ENCODE results near the gene TIMM22.
A peak's percentile ranks its signal among the peaks of the same experiment; 100 is the strongest.
"Not testable (repeated sequence)": the region's sequence is repeated elsewhere in the genome, so short reads cannot be mapped to it uniquely, and the experiment has no call there.

The TIMM22 gene

GRCh38 chr17:983921-984320 is 13.0 kb upstream of the TIMM22 start:
- H3K27ac ChIP-seq (ENCODE audit: low read length) = no peak overlapping the region
- no peak overlapping the region for H3K9ac ChIP-seq (ENCODE audit: low read length in 2 of 2)
- no peak overlapping the region for H3K4me3 ChIP-seq (ENCODE audit: low read length in 2 of 2)
- H3K36me3 ChIP-seq (ENCODE audit: control insufficient read depth in 2 of 2, insufficient read depth in 2 of 2, low read length in 2 of 2) = no peaks in the 10 kb centered on the region
- H3K4me1 ChIP-seq (ENCODE audit: control insufficient read depth, insufficient read depth, low read length) = peaks cover 10% of the 10 kb centered on the region
- H3K27me3 ChIP-seq (ENCODE audit: control insufficient read depth in 1 of 2, insufficient read depth in 2 of 2, low read length in 2 of 2) = no peaks in the 10 kb centered on the region
- no peaks in the 10 kb centered on the region for H3K9me3 ChIP-seq (ENCODE audit: control insufficient read depth in 2 of 2, low read length in 2 of 2)

- no peaks in the 10 kb centered on the region for H3K9me3 ChIP-seq (ENCODE audit: control insufficient read depth in 2 of 2, low read length in 2 of 2)
- H3K36me3 ChIP-seq (ENCODE audit: control insufficient read depth in 2 of 2, insufficient read depth in 2 of 2, low read length in 2 of 2) = no peaks in the 10 kb centered on the region
- no peak overlapping the region for H3K4me3 ChIP-seq (ENCODE audit: low read length in 2 of 2)
- H3K9ac ChIP-seq (ENCODE audit: low read length in 2 of 2) = no peak overlapping the region
- H3K4me1 ChIP-seq (ENCODE audit: control insufficient read depth, insufficient read depth, low read length) = no peaks in the 10 kb centered on the region
- H3K27ac ChIP-seq (ENCODE audit: low read length) = no peak overlapping the region
- H3K27me3 ChIP-seq (ENCODE audit: control insufficient read depth in 1 of 2, insufficient read depth in 2 of 2, low read length in 2 of 2) = no peaks in the 10 kb centered on the region
These were observed 10.5 kb upstream of the TIMM22 start for GRCh38 chr17:986322-986929.

DNA sequence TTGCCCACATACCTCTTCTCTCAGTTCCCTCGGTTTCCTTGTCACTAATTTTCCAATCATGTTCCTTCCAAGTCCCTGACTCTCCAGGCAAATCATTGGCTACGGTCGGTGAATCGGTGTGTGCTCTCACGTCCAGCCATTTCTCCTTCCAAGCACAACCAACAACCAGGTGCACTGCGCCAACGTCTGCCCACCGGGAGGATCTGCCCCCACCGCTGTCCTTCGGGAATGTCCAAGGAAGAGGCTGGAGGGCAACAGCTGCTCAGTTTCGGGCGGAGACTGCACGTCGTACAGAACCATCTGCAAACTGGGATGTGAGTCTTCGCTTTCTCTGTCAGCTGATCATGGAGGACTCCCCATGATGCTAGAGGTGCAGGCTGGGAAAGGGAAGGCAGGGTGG is 9.0 kb upstream of the TIMM22 start:
- no peaks in the 10 kb centered on the region for H3K4me1 ChIP-seq (ENCODE audit: control insufficient read depth, insufficient read depth, low read length)
- no peak overlapping the region for H3K27ac ChIP-seq (ENCODE audit: low read length)
- no peaks in the 10 kb centered on the region for H3K36me3 ChIP-seq (ENCODE audit: control insufficient read depth in 2 of 2, insufficient read depth in 2 of 2, low read length in 2 of 2)
- H3K9ac ChIP-seq (ENCODE audit: low read length in 2 of 2) = no peak overlapping the region
- no peaks in the 10 kb centered on the region for H3K9me3 ChIP-seq (ENCODE audit: control insufficient read depth in 2 of 2, low read length in 2 of 2)
- H3K27me3 ChIP-seq (ENCODE audit: control insufficient read depth in 1 of 2, insufficient read depth in 2 of 2, low read length in 2 of 2) = no peaks in the 10 kb centered on the region
- no peak overlapping the region for H3K4me3 ChIP-seq (ENCODE audit: low read length in 2 of 2)

- Histone ChIP-seq H3K9me3 (ENCODE audit: control insufficient read depth in 2 of 2, low read length in 2 of 2) (no peaks in the 10 kb centered on the region), H3K9ac (ENCODE audit: low read length in 2 of 2) (no peak overlapping the region), H3K36me3 (ENCODE audit: control insufficient read depth in 2 of 2, insufficient read depth in 2 of 2, low read length in 2 of 2) (no peaks in the 10 kb centered on the region), H3K4me3 (ENCODE audit: low read length in 2 of 2) (no peak overlapping the region), H3K27me3 (ENCODE audit: control insufficient read depth in 1 of 2, insufficient read depth in 2 of 2, low read length in 2 of 2) (no peaks in the 10 kb centered on the region), H3K4me1 (ENCODE audit: control insufficient read depth, insufficient read depth, low read length) (no peaks in the 10 kb centered on the region), H3K27ac (ENCODE audit: low read length) (no peak overlapping the region)
These were observed 8.4 kb upstream of the TIMM22 start for GRCh38 chr17:988561-988960.

- H3K27ac ChIP-seq (ENCODE audit: low read length) = no peak overlapping the region
- H3K9me3 ChIP-seq (ENCODE audit: control insufficient read depth in 2 of 2, low read length in 2 of 2) = no peaks in the 10 kb centered on the region
- peaks cover 7% of the 10 kb centered on the region for H3K4me1 ChIP-seq (ENCODE audit: control insufficient read depth, insufficient read depth, low read length)
- no peaks in the 10 kb centered on the region for H3K27me3 ChIP-seq (ENCODE audit: control insufficient read depth in 1 of 2, insufficient read depth in 2 of 2, low read length in 2 of 2)
- no peak overlapping the region for H3K4me3 ChIP-seq (ENCODE audit: low read length in 2 of 2)
- H3K9ac ChIP-seq (ENCODE audit: low read length in 2 of 2) = no peak overlapping the region
- no peaks in the 10 kb centered on the region for H3K36me3 ChIP-seq (ENCODE audit: control insufficient read depth in 2 of 2, insufficient read depth in 2 of 2, low read length in 2 of 2)
These were observed 4.0 kb upstream of the TIMM22 start for GRCh38 chr17:992933-993332.

DNA sequence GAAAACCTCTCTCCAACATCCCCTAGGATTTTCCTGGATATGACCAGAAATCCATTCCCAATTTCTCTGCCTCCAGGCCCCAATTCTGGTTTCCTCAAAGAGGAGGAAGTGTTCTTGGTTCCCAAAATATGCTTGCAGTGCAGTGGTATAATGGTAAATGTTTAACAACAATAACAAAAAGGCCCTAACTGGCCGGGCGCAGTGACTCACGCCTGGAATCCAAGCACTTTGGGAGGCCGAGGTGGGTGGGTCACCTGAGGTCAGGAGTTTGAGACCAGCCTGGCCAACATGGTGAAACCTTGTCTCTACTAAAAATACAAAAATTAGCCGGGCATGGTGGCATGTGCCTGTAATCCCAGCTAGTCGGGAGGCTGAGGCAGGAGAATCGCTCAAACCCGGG is 1.6 kb upstream of the TIMM22 start:
- H3K27me3 ChIP-seq (ENCODE audit: control insufficient read depth in 1 of 2, insufficient read depth in 2 of 2, low read length in 2 of 2); H3K36me3 ChIP-seq (ENCODE audit: control insufficient read depth in 2 of 2, insufficient read depth in 2 of 2, low read length in 2 of 2); H3K9me3 ChIP-seq (ENCODE audit: control insufficient read depth in 2 of 2, low read length in 2 of 2); H3K27ac ChIP-seq (ENCODE audit: low read length); H3K9ac ChIP-seq (ENCODE audit: low read length in 2 of 2); H3K4me3 ChIP-seq (ENCODE audit: low read length in 2 of 2): not testable (repeated sequence)
- H3K4me1 ChIP-seq (ENCODE audit: control insufficient read depth, insufficient read depth, low read length) = peaks cover 21% of the 10 kb centered on the region

GRCh38 chr17:998111-998510 is 1.2 kb downstream of the TIMM22 start:
- no peak overlapping the region for H3K27ac ChIP-seq (ENCODE audit: low read length)
- H3K4me1 ChIP-seq (ENCODE audit: control insufficient read depth, insufficient read depth, low read length) = peaks cover 49% of the 10 kb centered on the region
- no peaks in the 10 kb centered on the region for H3K9me3 ChIP-seq (ENCODE audit: control insufficient read depth in 2 of 2, low read length in 2 of 2)
- peak overlapping the region in 1 of 2 donors; percentile 36 for H3K9ac ChIP-seq (ENCODE audit: low read length in 2 of 2)
- no peaks in the 10 kb centered on the region for H3K27me3 ChIP-seq (ENCODE audit: control insufficient read depth in 1 of 2, insufficient read depth in 2 of 2, low read length in 2 of 2)
- H3K4me3 ChIP-seq (ENCODE audit: low read length in 2 of 2) = peak overlapping the region; percentile 85 to 99
- peaks cover 4 to 19% of the 10 kb centered on the region in 2 donors for H3K36me3 ChIP-seq (ENCODE audit: control insufficient read depth in 2 of 2, insufficient read depth in 2 of 2, low read length in 2 of 2)

GRCh38 chr17:1000597-1001461 is 3.9 kb downstream of the TIMM22 start:
- no peak overlapping the region for H3K4me3 ChIP-seq (ENCODE audit: low read length in 2 of 2)
- peaks cover 76% of the 10 kb centered on the region for H3K4me1 ChIP-seq (ENCODE audit: control insufficient read depth, insufficient read depth, low read length)
- no peaks in the 10 kb centered on the region for H3K27me3 ChIP-seq (ENCODE audit: control insufficient read depth in 1 of 2, insufficient read depth in 2 of 2, low read length in 2 of 2)
- H3K9me3 ChIP-seq (ENCODE audit: control insufficient read depth in 2 of 2, low read length in 2 of 2) = no peaks in the 10 kb centered on the region
- peak overlapping the region; percentile 81 for H3K27ac ChIP-seq (ENCODE audit: low read length)
- H3K36me3 ChIP-seq (ENCODE audit: control insufficient read depth in 2 of 2, insufficient read depth in 2 of 2, low read length in 2 of 2) = peaks cover 6 to 29% of the 10 kb centered on the region in 2 donors
- peak overlapping the region in 1 of 2 donors; percentile 29 for H3K9ac ChIP-seq (ENCODE audit: low read length in 2 of 2)

DNA sequence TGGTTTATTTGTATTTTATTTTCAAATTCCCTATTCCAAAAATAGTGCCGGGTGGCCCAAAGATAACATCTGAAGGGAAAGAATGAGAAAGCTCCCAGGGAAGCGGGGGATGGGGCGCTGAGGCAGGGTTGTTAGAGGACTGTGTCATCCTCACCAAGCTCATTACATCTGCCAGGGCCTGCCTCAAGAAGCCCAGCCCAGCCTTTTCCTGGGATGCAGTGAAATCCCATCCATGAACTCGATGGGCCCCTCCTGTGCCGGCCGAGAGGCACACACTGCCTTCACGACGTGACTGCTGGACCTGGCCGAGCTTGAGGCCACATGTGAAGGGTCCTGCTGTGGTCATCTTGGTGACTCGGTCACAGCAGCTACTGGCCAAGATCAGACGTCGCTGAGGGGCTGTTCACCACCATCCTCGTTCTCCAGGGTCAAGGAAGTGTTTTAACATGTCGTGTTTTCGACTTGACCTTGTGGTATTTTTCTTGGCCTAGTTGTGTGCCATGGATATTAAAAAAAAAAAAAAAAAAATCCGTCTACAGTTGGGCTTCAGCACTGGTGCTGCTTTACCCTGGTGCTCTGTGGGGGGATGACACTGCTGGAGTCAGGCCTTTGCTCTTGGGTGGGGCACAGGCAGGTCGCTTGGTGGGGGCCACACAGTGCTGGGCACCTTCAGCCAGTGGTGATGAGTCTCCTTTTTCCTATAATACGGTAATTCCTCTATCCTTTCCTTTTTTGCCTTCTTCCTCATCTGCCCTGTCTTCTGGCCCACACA is 4.9 kb downstream of the TIMM22 start:
- H3K27ac ChIP-seq (ENCODE audit: low read length) = peak overlapping the region; percentile 81
- peak overlapping the region in 1 of 2 donors; percentile 36 for H3K9ac ChIP-seq (ENCODE audit: low read length in 2 of 2)
- no peaks in the 10 kb centered on the region for H3K27me3 ChIP-seq (ENCODE audit: control insufficient read depth in 1 of 2, insufficient read depth in 2 of 2, low read length in 2 of 2)
- H3K4me3 ChIP-seq (ENCODE audit: low read length in 2 of 2) = no peak overlapping the region
- peaks cover 6 to 32% of the 10 kb centered on the region in 2 donors for H3K36me3 ChIP-seq (ENCODE audit: control insufficient read depth in 2 of 2, insufficient read depth in 2 of 2, low read length in 2 of 2)
- H3K4me1 ChIP-seq (ENCODE audit: control insufficient read depth, insufficient read depth, low read length) = peaks cover 85% of the 10 kb centered on the region
- H3K9me3 ChIP-seq (ENCODE audit: control insufficient read depth in 2 of 2, low read length in 2 of 2) = no peaks in the 10 kb centered on the region

GRCh38 chr17:1002412-1002753 is 5.5 kb downstream of the TIMM22 start:
- H3K4me1 ChIP-seq (ENCODE audit: control insufficient read depth, insufficient read depth, low read length) = peaks cover 88% of the 10 kb centered on the region
- H3K36me3 ChIP-seq (ENCODE audit: control insufficient read depth in 2 of 2, insufficient read depth in 2 of 2, low read length in 2 of 2) = peaks cover 9 to 36% of the 10 kb centered on the region in 2 donors
- peak overlapping the region; percentile 81 for H3K27ac ChIP-seq (ENCODE audit: low read length)
- peak overlapping the region in 1 of 2 donors; percentile 29 for H3K9ac ChIP-seq (ENCODE audit: low read length in 2 of 2)
- no peaks in the 10 kb centered on the region for H3K9me3 ChIP-seq (ENCODE audit: control insufficient read depth in 2 of 2, low read length in 2 of 2)
- no peaks in the 10 kb centered on the region for H3K27me3 ChIP-seq (ENCODE audit: control insufficient read depth in 1 of 2, insufficient read depth in 2 of 2, low read length in 2 of 2)
- no peak overlapping the region for H3K4me3 ChIP-seq (ENCODE audit: low read length in 2 of 2)
